ENCODE measurements around the gene KNDC1. TPM values are rescaled to one million over a fixed set of nuclear protein-coding genes. Genes with fewer than 3 reads are reported as not detected.
"Not testable (repeated sequence)": the region's sequence is repeated elsewhere in the genome, so short reads cannot be mapped to it uniquely, and the experiment has no call there.

The KNDC1 gene
- total RNA-seq, 2 experiments from 2014 or later = not detected

- Mint-ChIP-seq H3K36me3 (no peaks in the 10 kb centered on the region), H3K27me3 (peaks cover 18% of the 10 kb centered on the region), H3K4me1 (no peaks in the 10 kb centered on the region), H3K4me3 (no peak overlapping the region), H3K27ac (no peak overlapping the region), H3K9me3 (peaks cover 7% of the 10 kb centered on the region)
- no peak for DNase-seq
Observed at GRCh38 chr10:133173860-133174640, 14.0 kb downstream of the KNDC1 start.

- no peak for DNase-seq
- Mint-ChIP-seq H3K4me3 (no peak overlapping the region), H3K36me3 (no peaks in the 10 kb centered on the region), H3K27me3 (peaks cover 18% of the 10 kb centered on the region), H3K9me3 (peaks cover 7% of the 10 kb centered on the region), H3K27ac (no peak overlapping the region), H3K4me1 (no peaks in the 10 kb centered on the region)
Observed at GRCh38 chr10:133174689-133175263, 14.8 kb downstream of the KNDC1 start.

- not testable (repeated sequence) for DNase-seq, H3K4me3 Mint-ChIP-seq, H3K4me1 Mint-ChIP-seq, H3K9me3 Mint-ChIP-seq, H3K36me3 Mint-ChIP-seq, H3K27ac Mint-ChIP-seq
- H3K27me3 Mint-ChIP-seq = peaks cover 18% of the 10 kb centered on the region
Observed at GRCh38 chr10:133175624-133176023, 15.6 kb downstream of the KNDC1 start.

GRCh38 chr10:133176546-133176945, 16.5 kb downstream of the KNDC1 start:
- DNase-seq = no peak
- H3K36me3 Mint-ChIP-seq = no peaks in the 10 kb centered on the region
- H3K4me1 Mint-ChIP-seq = no peaks in the 10 kb centered on the region
- no peak overlapping the region for H3K27ac Mint-ChIP-seq
- no peak overlapping the region for H3K4me3 Mint-ChIP-seq
- H3K27me3 Mint-ChIP-seq = peaks cover 18% of the 10 kb centered on the region
- H3K9me3 Mint-ChIP-seq = peaks cover 7% of the 10 kb centered on the region

GRCh38 chr10:133177380-133178157, 17.6 kb downstream of the KNDC1 start:
- H3K4me3 Mint-ChIP-seq = no peak overlapping the region
- no peak overlapping the region for H3K27ac Mint-ChIP-seq
- no peaks in the 10 kb centered on the region for H3K36me3 Mint-ChIP-seq
- peaks cover 11% of the 10 kb centered on the region for H3K27me3 Mint-ChIP-seq
- H3K4me1 Mint-ChIP-seq = no peaks in the 10 kb centered on the region
- H3K9me3 Mint-ChIP-seq = peaks cover 7% of the 10 kb centered on the region
- DNase-seq = no peak

GRCh38 chr10:133178357-133179127, 18.5 kb downstream of the KNDC1 start:
- Mint-ChIP-seq H3K4me3 (no peak overlapping the region), H3K4me1 (no peaks in the 10 kb centered on the region), H3K27me3 (peaks cover 6% of the 10 kb centered on the region), H3K9me3 (peaks cover 7% of the 10 kb centered on the region), H3K36me3 (no peaks in the 10 kb centered on the region), H3K27ac (no peak overlapping the region)
- no peak for DNase-seq

- Mint-ChIP-seq H3K27ac (no peak overlapping the region), H3K4me3 (no peak overlapping the region), H3K4me1 (no peaks in the 10 kb centered on the region), H3K27me3 (peaks cover 9% of the 10 kb centered on the region), H3K9me3 (peaks cover 7% of the 10 kb centered on the region), H3K36me3 (no peaks in the 10 kb centered on the region)
- DNase-seq = no peak
Observed at GRCh38 chr10:133179128-133179520, 19.1 kb downstream of the KNDC1 start.

GRCh38 chr10:133179651-133180050, 19.6 kb downstream of the KNDC1 start:
- peaks cover 7% of the 10 kb centered on the region for H3K27me3 Mint-ChIP-seq
- DNase-seq = no peak

GRCh38 chr10:133180192-133180964, 20.4 kb downstream of the KNDC1 start:
- DNase-seq = no peak

More at GRCh38 chr10:133179651-133180050, 19.6 kb downstream of the KNDC1 start:
- H3K4me1 Mint-ChIP-seq = no peaks in the 10 kb centered on the region
- H3K9me3 Mint-ChIP-seq = peaks cover 7% of the 10 kb centered on the region
- no peak overlapping the region for H3K4me3 Mint-ChIP-seq
- H3K27ac Mint-ChIP-seq = no peak overlapping the region
- H3K36me3 Mint-ChIP-seq = no peaks in the 10 kb centered on the region

GRCh38 chr10:133180965-133181639, 21.1 kb downstream of the KNDC1 start:
- Mint-ChIP-seq H3K36me3 (no peaks in the 10 kb centered on the region), H3K27me3 (peaks cover 5% of the 10 kb centered on the region), H3K9me3 (peaks cover 7% of the 10 kb centered on the region), H3K4me1 (no peaks in the 10 kb centered on the region), H3K4me3 (no peak overlapping the region), H3K27ac (no peak overlapping the region)
- no peak for DNase-seq

More at GRCh38 chr10:133180192-133180964, 20.4 kb downstream of the KNDC1 start:
- Mint-ChIP-seq H3K36me3 (no peaks in the 10 kb centered on the region), H3K4me1 (no peaks in the 10 kb centered on the region), H3K27ac (no peak overlapping the region), H3K4me3 (no peak overlapping the region), H3K27me3 (peaks cover 5% of the 10 kb centered on the region), H3K9me3 (peaks cover 7% of the 10 kb centered on the region)

GRCh38 chr10:133182190-133182589, 22.2 kb downstream of the KNDC1 start:
- Mint-ChIP-seq H3K27ac (no peak overlapping the region), H3K4me1 (no peaks in the 10 kb centered on the region), H3K36me3 (no peaks in the 10 kb centered on the region), H3K4me3 (no peak overlapping the region), H3K27me3 (peaks cover 5% of the 10 kb centered on the region), H3K9me3 (peaks cover 7% of the 10 kb centered on the region)
- no peak for DNase-seq

- Mint-ChIP-seq H3K4me3 (no peak overlapping the region), H3K27ac (no peak overlapping the region), H3K4me1 (no peaks in the 10 kb centered on the region), H3K36me3 (no peaks in the 10 kb centered on the region), H3K27me3 (peaks cover 5% of the 10 kb centered on the region), H3K9me3 (peaks cover under 1% of the 10 kb centered on the region)
- DNase-seq = no peak
Observed at GRCh38 chr10:133182791-133183645, 23.0 kb downstream of the KNDC1 start.
